ENCODE data around the gene POLR2H. TPM values are rescaled to one million over a fixed set of nuclear protein-coding genes. Genes with fewer than 3 reads are reported as not detected.
"Not testable (repeated sequence)": the region's sequence is repeated elsewhere in the genome, so short reads cannot be mapped to it uniquely, and the experiment has no call there.

Gene POLR2H
- total RNA-seq, 2 experiments from 2014 or later, result 74.4 to 79.9 TPM

GRCh38 chr3:184337981-184338380 is 23.5 kb upstream of the POLR2H start:
- ChIA-PET CTCF (interaction anchor here (0.6 to 2.2 kb wide), 6 partner anchors 8 to 34 kb away, joined by 3 to 8 read pairs (median 6); no protein-coding TSS in a partner anchor), POLR2A (no interaction called here)
- no peaks in the 10 kb centered on the region for H3K27me3 Mint-ChIP-seq
- no peak overlapping the region for H3K27ac Mint-ChIP-seq
- no peak for DNase-seq
- H3K4me1 Mint-ChIP-seq, result peaks cover 44% of the 10 kb centered on the region
- H3K9me3 Mint-ChIP-seq, result no peaks in the 10 kb centered on the region
- H3K4me3 Mint-ChIP-seq, result no peak overlapping the region
- peaks cover 14% of the 10 kb centered on the region for H3K36me3 Mint-ChIP-seq (ENCODE audit: low read depth)

- ChIA-PET POLR2A (no interaction called here), CTCF (interaction anchor here (0.9 to 2.2 kb wide), 4 partner anchors 10 to 22 kb away, joined by 3 to 6 read pairs (median 4); no protein-coding TSS in a partner anchor)
- no peak for DNase-seq
- peaks cover 9% of the 10 kb centered on the region for H3K36me3 Mint-ChIP-seq (ENCODE audit: low read depth)
- no peaks in the 10 kb centered on the region for H3K27me3 Mint-ChIP-seq
- no peaks in the 10 kb centered on the region for H3K9me3 Mint-ChIP-seq
- H3K27ac Mint-ChIP-seq, result no peak overlapping the region
- H3K4me3 Mint-ChIP-seq, result no peak overlapping the region
- peaks cover 39% of the 10 kb centered on the region for H3K4me1 Mint-ChIP-seq
Measured at GRCh38 chr3:184338511-184338945, 23.0 kb upstream of the POLR2H start.

GRCh38 chr3:184339001-184339400 is 22.5 kb upstream of the POLR2H start:
- Mint-ChIP-seq H3K4me3 (no peak overlapping the region), H3K9me3 (no peaks in the 10 kb centered on the region), H3K36me3 (ENCODE audit: low read depth) (peaks cover 4% of the 10 kb centered on the region), H3K4me1 (peaks cover 34% of the 10 kb centered on the region), H3K27me3 (no peaks in the 10 kb centered on the region), H3K27ac (no peak overlapping the region)
- POLR2A ChIA-PET, result no interaction called here
- no peak for DNase-seq
- CTCF ChIA-PET, result interaction anchor here (0.9 to 2.2 kb wide), 4 partner anchors 9 to 21 kb away, joined by 3 to 6 read pairs (median 4); no protein-coding TSS in a partner anchor

- not testable (repeated sequence) for H3K4me3 Mint-ChIP-seq; H3K36me3 Mint-ChIP-seq (ENCODE audit: low read depth)
Measured at GRCh38 chr3:184339451-184340135, 21.9 kb upstream of the POLR2H start.

GRCh38 chr3:184341925-184342324 is 19.6 kb upstream of the POLR2H start:
- CTCF ChIA-PET, result interaction anchor here (0.8 to 1.9 kb wide), 2 partner anchors 10 to 12 kb away, joined by 4 to 5 read pairs; no protein-coding TSS in a partner anchor
- H3K4me1 Mint-ChIP-seq, result peaks cover 15% of the 10 kb centered on the region
- H3K27ac Mint-ChIP-seq, result no peak overlapping the region
- no peak for DNase-seq
- no peaks in the 10 kb centered on the region for H3K27me3 Mint-ChIP-seq
- no peaks in the 10 kb centered on the region for H3K9me3 Mint-ChIP-seq
- H3K4me3 Mint-ChIP-seq, result no peak overlapping the region
- POLR2A ChIA-PET, result no interaction called here
- no peaks in the 10 kb centered on the region for H3K36me3 Mint-ChIP-seq (ENCODE audit: low read depth)

More at GRCh38 chr3:184339451-184340135, 21.9 kb upstream of the POLR2H start:
- peaks cover 28% of the 10 kb centered on the region for H3K4me1 Mint-ChIP-seq
- H3K9me3 Mint-ChIP-seq, H3K27me3 Mint-ChIP-seq, POLR2A ChIA-PET, DNase-seq, H3K27ac Mint-ChIP-seq: not testable (repeated sequence)
- CTCF ChIA-PET, result interaction anchor here (0.9 to 2.2 kb wide), 4 partner anchors 9 to 21 kb away, joined by 3 to 6 read pairs (median 4); no protein-coding TSS in a partner anchor

- H3K36me3 Mint-ChIP-seq (ENCODE audit: low read depth), result no peaks in the 10 kb centered on the region
- H3K4me3 Mint-ChIP-seq, result no peak overlapping the region
- no peak overlapping the region for H3K27ac Mint-ChIP-seq
- H3K4me1 Mint-ChIP-seq, result peaks cover 3% of the 10 kb centered on the region
- DNase-seq, result no peak
- ChIA-PET POLR2A (no interaction called here), CTCF (no interaction called here)
- no peaks in the 10 kb centered on the region for H3K9me3 Mint-ChIP-seq
- H3K27me3 Mint-ChIP-seq, result no peaks in the 10 kb centered on the region
Measured at GRCh38 chr3:184343200-184343876, 18.2 kb upstream of the POLR2H start.

- H3K36me3 Mint-ChIP-seq (ENCODE audit: low read depth), result no peaks in the 10 kb centered on the region
Measured at GRCh38 chr3:184344579-184345316, 16.8 kb upstream of the POLR2H start.

GRCh38 chr3:184345317-184346144 is 16.0 kb upstream of the POLR2H start:
- H3K4me1 Mint-ChIP-seq, result no peaks in the 10 kb centered on the region
- POLR2A ChIA-PET, result no interaction called here
- DNase-seq, result peak; percentile 21
- H3K9me3 Mint-ChIP-seq, result no peaks in the 10 kb centered on the region
- no peaks in the 10 kb centered on the region for H3K27me3 Mint-ChIP-seq
- H3K4me3 Mint-ChIP-seq, result no peak overlapping the region
- H3K36me3 Mint-ChIP-seq (ENCODE audit: low read depth), result no peaks in the 10 kb centered on the region
- CTCF ChIA-PET, result interaction anchor here (1.1 to 2.2 kb wide), 2 partner anchors 8 to 28 kb away, joined by 3 to 8 read pairs; partner anchors contain the start of gene FAM131A
- no peak overlapping the region for H3K27ac Mint-ChIP-seq

More at GRCh38 chr3:184344579-184345316, 16.8 kb upstream of the POLR2H start:
- Mint-ChIP-seq H3K9me3 (no peaks in the 10 kb centered on the region), H3K27ac (no peak overlapping the region), H3K4me1 (no peaks in the 10 kb centered on the region), H3K4me3 (no peak overlapping the region), H3K27me3 (no peaks in the 10 kb centered on the region)
- DNase-seq, result no peak
- CTCF ChIA-PET, result interaction anchor here (0.6 to 2.2 kb wide), 2 partner anchors 8 to 186 kb away, joined by 3 to 8 read pairs; partner anchors contain the start of gene FAM131A
- POLR2A ChIA-PET, result no interaction called here

- Mint-ChIP-seq H3K4me1 (no peaks in the 10 kb centered on the region), H3K9me3 (no peaks in the 10 kb centered on the region), H3K36me3 (ENCODE audit: low read depth) (no peaks in the 10 kb centered on the region), H3K27ac (no peak overlapping the region), H3K27me3 (no peaks in the 10 kb centered on the region), H3K4me3 (no peak overlapping the region)
- CTCF ChIA-PET, result interaction anchor here (0.8 to 2.5 kb wide), 5 partner anchors 9 to 168 kb away, joined by 3 to 8 read pairs (median 5); partner anchors contain the start of gene FAM131A
- POLR2A ChIA-PET, result no interaction called here
- no peak for DNase-seq
Measured at GRCh38 chr3:184346480-184347190, 14.9 kb upstream of the POLR2H start.

- CTCF ChIA-PET, result interaction anchor here (0.8 to 2.5 kb wide), 6 partner anchors 9 to 167 kb away, joined by 3 to 8 read pairs (median 5); partner anchors contain the start of gene FAM131A
- no peaks in the 10 kb centered on the region for H3K36me3 Mint-ChIP-seq (ENCODE audit: low read depth)
- POLR2A ChIA-PET, result no interaction called here
- no peaks in the 10 kb centered on the region for H3K27me3 Mint-ChIP-seq
- no peak for DNase-seq
- no peak overlapping the region for H3K27ac Mint-ChIP-seq
- no peak overlapping the region for H3K4me3 Mint-ChIP-seq
- no peaks in the 10 kb centered on the region for H3K4me1 Mint-ChIP-seq
- H3K9me3 Mint-ChIP-seq, result no peaks in the 10 kb centered on the region
Measured at GRCh38 chr3:184347321-184348056, 14.0 kb upstream of the POLR2H start.

GRCh38 chr3:184348057-184348382 is 13.5 kb upstream of the POLR2H start:
- no peak for DNase-seq
- ChIA-PET CTCF (interaction anchor here (1.2 to 2.5 kb wide), 4 partner anchors 9 to 167 kb away, joined by 3 to 8 read pairs (median 4); partner anchors contain the start of gene FAM131A), POLR2A (no interaction called here)
- H3K36me3 Mint-ChIP-seq (ENCODE audit: low read depth), result no peaks in the 10 kb centered on the region
- H3K27ac Mint-ChIP-seq, result no peak overlapping the region
- no peaks in the 10 kb centered on the region for H3K27me3 Mint-ChIP-seq
- H3K4me3 Mint-ChIP-seq, result no peak overlapping the region
- no peaks in the 10 kb centered on the region for H3K4me1 Mint-ChIP-seq
- no peaks in the 10 kb centered on the region for H3K9me3 Mint-ChIP-seq

Data from activated CD4-positive, alpha-beta T cell treated with anti-CD3 and anti-CD28 coated beads, Interleukin-2, amount 10 ng/mL, durations not matched to agents 7 days and 5 days (primary cell).